GM20000 (cell line): ENCODE results near the gene YPEL1.

Experiments
- DNase-seq: peaks from one replicate; pipeline ENCODE4 v3.0.0; 2012; ENCODE audit warnings: low spot score
- CTCF ChIP-seq: IDR thresholded peaks from 2 replicates; pipeline ENCODE4 v1.5.1; 2012; ENCODE audit warnings: mild to moderate bottlenecking, control low read depth; ENCODE audit errors: extremely low read depth, missing control alignments

Gene YPEL1

GRCh38 chr22:21673534-21674321 is 61.9 kb downstream of the YPEL1 start:
- DNase-seq = no peak
- TF ChIP-seq CTCF = no peak

- TF ChIP-seq CTCF = no peak
- peak; percentile 24 for DNase-seq
These were observed 63.4 kb downstream of the YPEL1 start for GRCh38 chr22:21672107-21672629.

- DNase-seq = no peak
- no peak for TF ChIP-seq CTCF
These were observed 66.6 kb downstream of the YPEL1 start for GRCh38 chr22:21669026-21669425.

GRCh38 chr22:21666786-21667185 is 68.8 kb downstream of the YPEL1 start:
- no peak for TF ChIP-seq CTCF
- DNase-seq = no peak

GRCh38 chr22:21665047-21665851 is 70.3 kb downstream of the YPEL1 start:
- TF ChIP-seq CTCF = no peak
- DNase-seq = no peak

- TF ChIP-seq CTCF = no peak
These were observed 71.9 kb downstream of the YPEL1 start for GRCh38 chr22:21663738-21664137.

GRCh38 chr22:21661991-21662390 is 73.6 kb downstream of the YPEL1 start:
- DNase-seq = no peak
- no peak for TF ChIP-seq CTCF

More at GRCh38 chr22:21663738-21664137, 71.9 kb downstream of the YPEL1 start:
- DNase-seq = no peak
